Measurements from ENCODE around the gene NBPF1.
A peak's percentile ranks its signal among the peaks of the same experiment; 100 is the strongest.
"Not testable (repeated sequence)": the region's sequence is repeated elsewhere in the genome, so short reads cannot be mapped to it uniquely, and the experiment has no call there.

NBPF1 gene

GRCh38 chr1:16621681-16622315 lies 8.4 kb upstream of the NBPF1 start:
- DNase-seq (ENCODE audit: low spot score): not testable (repeated sequence)

DNA sequence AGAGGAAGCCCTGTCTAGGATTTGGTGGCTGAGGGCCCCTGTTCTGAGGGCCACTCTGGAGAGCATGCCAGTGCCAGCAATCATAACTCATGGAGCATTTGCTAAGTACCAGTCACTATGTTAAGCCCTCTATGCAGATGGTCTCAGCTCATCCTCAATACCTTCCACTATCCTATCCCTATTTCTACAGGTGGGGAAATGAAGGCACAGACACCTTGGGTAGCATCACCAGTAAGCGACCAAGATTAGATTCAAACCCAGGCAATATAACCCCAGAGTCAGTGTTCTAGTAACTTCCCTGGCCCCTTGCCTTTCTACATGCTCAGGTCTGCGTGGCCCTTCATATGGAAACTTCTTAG lies 7.9 kb upstream of the NBPF1 start:
- no peak for DNase-seq (ENCODE audit: low spot score)

- DNase-seq (ENCODE audit: low spot score): not testable (repeated sequence)
These were observed 6.6 kb upstream of the NBPF1 start for GRCh38 chr1:16619803-16620501.

GRCh38 chr1:16618719-16619118 lies 5.4 kb upstream of the NBPF1 start:
- peak; percentile 75 for DNase-seq (ENCODE audit: low spot score)

DNA sequence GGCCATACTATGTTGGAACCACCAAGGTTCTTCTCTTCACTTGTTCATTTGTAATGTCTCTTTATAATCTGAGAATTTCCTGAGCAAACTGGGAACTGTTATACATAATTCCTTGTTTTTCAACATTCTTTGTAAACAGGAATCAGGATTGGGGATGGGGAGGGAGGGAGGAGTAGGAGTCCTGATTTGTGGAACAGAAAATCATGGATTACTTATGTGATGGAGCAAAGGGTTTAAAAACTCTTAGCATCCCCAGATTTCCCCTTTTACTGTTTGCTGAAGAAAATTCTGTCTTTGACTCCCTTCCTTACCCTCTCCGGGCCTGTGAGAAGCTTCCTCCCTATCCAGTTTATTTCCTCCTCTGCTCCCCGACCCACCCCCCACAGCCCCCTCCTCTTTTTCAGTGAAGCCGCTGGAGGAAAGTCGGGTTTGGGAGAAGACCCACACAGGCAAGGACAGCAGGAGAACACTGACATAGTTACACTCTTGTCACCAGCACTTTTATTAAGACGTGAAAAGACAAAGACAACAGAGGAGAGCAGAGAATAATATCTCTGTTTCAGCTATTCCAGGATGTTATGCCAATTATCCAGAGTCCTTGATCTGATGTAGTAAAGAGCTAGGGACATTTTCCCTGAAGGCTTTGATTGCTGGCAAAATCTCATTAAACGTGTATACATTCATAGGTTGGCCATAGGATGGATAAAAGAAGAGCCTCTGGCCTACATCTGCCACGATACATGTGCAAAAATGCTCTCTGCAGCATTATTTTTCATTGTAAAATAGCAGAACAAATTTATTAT lies 4.6 kb upstream of the NBPF1 start:
- DNase-seq (ENCODE audit: low spot score): no peak

GRCh38 chr1:16617114-16617631 lies 3.8 kb upstream of the NBPF1 start:
- no peak for DNase-seq (ENCODE audit: low spot score)

- no peak for DNase-seq (ENCODE audit: low spot score)
These were observed 2.2 kb upstream of the NBPF1 start for GRCh38 chr1:16615253-16616252.

DNA sequence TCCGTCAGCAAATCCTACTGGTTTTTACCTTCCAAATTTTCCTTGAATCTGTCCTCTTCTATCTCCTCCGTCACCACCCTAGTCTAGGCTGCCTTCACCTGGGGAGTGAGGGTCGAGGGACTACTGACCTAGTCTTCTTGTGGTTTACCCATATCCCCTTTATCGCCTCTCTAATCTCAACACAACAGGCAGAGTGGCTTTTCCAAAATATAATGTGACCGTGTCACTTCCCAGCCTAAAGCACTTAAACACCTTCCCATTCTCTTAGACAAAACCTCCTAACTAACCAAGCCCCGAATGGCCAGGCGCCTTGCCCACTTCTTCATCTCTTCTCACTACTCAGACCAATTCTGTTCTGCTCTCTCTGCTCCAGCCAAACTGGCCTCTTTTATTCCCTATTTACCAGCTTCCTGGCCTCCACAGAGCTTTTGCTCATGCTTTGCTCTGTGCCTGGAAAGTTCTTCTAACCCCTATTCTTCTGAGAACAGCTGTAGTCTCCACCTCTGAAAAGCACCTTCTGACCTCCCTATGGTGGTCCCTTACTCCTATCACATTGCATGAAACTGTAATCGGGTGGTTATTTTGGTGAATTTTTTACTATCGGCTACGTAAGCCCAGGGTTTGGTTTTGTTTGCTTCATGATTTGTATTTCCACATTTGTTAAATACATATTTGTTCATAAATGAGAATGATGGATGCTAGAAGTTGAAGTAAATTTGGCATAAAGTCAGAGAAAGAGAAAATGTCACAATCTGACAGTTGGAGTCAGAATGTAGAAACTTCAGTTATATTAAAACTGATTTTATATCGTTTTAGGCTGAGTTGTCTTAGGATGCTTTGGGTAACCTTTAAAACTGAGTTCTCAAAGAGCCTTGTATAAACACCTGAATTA lies 1.2 kb upstream of the NBPF1 start:
- DNase-seq (ENCODE audit: low spot score): no peak

DNA sequence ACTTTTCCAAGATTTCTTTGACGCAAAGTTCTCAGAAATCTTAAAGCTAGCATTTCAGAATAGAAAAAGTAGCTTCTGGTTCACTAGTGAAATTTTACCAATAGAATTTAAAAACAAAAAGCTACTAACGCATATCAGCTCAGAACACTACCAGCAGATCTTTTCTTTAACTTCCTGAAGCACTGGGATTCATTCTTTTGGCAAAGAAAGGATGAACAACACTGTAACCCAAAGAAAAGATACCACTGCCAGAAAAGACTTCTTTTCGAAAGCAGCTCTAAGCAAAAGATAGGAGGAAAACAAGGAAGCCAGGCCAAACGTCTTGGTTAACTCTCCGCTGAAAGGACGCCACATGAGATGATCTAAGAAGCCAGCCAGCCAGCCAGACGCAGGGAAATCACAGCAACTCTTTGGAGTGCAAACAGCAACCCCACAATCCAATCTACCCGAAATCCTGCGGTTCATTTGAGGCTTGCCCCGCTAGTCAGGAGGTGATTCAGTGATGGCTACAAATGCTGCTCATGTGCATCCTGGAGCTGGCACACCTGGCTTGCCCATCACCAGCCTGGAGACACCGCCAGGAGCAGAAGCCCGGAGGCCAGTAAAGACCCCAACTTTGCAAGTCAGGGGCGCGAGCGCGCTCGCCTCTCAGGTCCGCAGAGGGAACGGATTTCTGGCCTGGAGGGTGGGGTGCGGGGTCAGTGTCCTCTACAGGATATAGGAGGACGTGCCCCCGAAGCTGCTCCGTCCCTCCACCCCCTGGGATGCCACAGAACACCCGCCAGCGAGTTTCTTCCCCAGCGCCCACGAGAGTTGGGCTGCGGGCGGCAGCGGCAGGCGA lies 812 bp downstream of the NBPF1 start:
- peak; percentile 68 for DNase-seq (ENCODE audit: low spot score)

DNA sequence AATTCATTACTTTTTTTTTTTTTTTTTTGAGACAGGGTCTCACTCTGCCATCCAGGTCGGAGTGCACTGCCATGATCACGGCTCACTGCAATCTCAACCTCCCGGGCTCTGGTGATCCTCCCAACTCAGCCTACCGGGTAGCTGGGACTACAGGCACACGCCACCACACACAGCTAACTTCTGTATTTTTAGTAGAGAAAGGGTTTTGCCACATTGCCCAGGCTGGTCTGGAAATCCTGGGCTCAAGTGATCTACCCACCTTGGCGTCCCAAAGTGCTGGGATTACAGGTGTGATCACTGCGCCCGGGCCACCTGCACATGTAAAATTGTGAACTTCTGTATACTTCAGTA lies 1.4 kb downstream of the NBPF1 start:
- not testable (repeated sequence) for DNase-seq (ENCODE audit: low spot score)

GRCh38 chr1:16611164-16611563 lies 2.2 kb downstream of the NBPF1 start:
- DNase-seq (ENCODE audit: low spot score): not testable (repeated sequence)

- not testable (repeated sequence) for DNase-seq (ENCODE audit: low spot score)
These were observed 2.8 kb downstream of the NBPF1 start for GRCh38 chr1:16610553-16610952.

DNA sequence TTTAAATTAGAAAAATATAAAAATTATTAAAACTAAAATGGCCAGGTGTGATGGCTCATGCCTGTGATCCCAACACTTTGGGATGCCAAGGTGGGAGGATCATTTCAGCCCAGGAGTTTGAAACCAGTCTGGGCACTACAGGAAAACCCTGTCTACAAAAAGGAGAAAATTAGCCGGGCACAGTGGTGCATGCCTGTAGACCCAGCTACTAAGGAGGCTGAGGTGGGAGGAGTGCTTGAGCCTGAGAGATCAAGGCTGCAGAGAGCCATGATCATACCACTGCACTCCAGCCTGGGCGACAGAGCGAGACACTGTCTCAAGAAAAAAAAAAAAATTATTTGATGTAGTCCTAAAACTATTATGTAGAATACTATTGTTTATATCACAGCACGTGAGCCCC lies 3.6 kb downstream of the NBPF1 start:
- not testable (repeated sequence) for DNase-seq (ENCODE audit: low spot score)

DNA sequence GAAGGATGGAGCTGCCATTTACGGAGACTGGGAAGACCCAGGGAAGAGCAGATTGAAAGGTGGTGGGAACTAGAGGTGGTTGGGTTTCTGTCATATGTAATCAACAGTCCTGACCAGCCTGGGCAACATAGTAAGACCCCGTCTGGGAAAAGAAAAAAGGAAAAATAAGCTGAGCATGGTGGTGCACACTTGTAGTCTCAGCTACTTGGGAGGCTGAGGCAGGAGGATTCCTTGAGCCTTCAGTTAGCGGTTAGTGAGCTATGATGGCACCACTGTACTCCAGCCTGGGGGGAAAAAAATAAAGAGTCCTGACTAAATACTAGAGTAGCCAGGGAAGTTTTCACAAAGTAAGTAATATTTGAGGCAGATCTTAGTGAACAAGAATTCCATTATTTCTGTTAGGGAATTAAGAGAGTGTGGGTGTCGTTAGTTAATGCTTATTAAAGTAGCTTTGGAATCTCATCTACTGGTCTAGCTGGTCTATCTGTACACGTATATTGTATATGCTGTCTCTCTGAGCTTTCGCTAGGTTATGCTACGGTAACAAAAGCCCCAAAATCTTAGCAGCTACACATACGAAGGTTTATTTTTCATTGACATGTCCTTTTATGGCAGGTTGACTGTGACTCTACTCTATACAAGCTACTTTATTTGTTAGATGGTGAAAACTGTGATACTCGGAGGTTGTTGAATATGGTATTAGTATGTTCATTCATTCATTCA lies 4.4 kb downstream of the NBPF1 start:
- DNase-seq (ENCODE audit: low spot score): no peak

GRCh38 chr1:16607853-16608815 lies 5.2 kb downstream of the NBPF1 start:
- DNase-seq (ENCODE audit: low spot score): not testable (repeated sequence)

GRCh38 chr1:16607433-16607851 lies 5.9 kb downstream of the NBPF1 start:
- no peak for DNase-seq (ENCODE audit: low spot score)

DNA sequence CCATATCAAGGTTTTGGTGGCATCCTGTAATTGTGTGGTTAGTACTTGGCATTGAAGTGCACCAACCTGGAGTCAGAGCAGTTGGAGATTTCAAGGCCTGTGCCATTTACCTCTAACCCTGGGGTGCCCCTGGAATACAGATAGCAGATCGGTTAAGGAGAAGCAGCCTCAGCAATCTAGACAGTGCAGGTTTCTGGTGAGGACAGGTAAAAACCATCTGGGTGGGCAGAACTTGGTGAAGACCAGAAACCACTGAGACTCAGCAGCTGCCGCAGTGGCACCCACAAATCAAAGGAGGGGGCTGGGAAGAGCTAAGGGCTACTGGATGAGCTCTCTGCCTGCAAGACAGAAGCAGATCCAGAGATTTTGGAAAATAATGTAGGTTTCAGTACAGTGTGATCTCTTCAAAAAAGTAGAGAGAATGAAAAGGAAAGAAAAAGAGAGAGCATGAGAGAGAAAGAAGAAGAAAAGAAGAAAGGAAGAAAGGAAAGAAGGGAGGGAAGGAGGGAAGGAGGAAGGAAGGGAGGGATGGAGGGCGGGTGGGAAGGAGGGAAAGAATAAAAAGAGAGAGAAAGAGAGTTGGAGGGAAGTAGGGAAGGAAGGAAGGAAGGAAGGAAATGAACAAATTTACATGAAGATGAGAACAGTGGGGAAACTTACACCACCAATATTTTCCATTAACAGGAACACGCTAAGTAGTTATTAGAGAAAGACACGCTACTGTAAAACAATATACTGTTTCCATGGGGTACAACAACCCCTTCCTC lies 6.5 kb downstream of the NBPF1 start:
- DNase-seq (ENCODE audit: low spot score): not testable (repeated sequence)

Measured in iPS-NIHi11 (cell line).